HG02884 (cell line): ENCODE results near the gene VAV2.

ENCODE experiments used
- ATAC-seq: cut with Tn5 transposase; IDR thresholded peaks from one replicate; pipeline ENCODE4 v1.9.1; 2021; ENCODE audit warnings: mild to moderate bottlenecking, moderate library complexity; ENCODE audit not compliant: unreplicated experiment

The VAV2 gene

DNA sequence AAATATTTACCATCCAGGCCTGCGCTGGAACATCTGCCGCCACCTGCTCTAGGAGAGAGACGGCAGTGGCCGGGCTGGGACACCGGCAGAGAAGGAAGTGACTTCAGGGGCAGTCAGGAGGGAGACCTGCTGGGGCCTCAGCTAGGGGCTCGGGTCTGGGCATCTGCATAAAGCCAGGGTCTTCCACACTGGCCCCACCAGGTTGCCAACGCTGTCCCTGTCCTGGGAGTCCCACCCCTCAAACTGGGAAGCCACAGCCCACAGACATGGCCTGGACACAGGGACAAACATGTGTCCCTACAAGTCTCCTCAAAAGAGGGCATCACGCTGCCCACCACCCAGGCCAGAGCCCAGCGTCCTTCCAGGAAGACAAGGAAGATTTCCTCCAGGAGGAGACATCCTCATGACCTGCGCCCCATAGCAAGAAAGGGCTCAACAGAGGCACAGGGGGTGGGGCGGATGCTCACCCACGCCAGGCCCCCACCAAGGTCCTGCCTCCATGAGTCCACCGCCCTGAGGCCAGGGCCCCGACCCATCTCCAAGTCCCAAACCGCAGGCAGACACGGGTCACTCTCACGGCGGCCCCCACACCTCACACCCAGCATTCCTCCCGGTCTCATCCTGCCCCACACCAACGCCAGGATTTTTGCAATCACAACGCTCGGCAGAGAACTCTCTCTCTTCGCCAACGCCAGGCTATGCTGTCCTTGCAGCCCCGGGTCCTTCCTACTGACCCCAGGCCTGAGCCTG, 9.0 kb downstream of the VAV2 start:
- ATAC-seq: no peak

DNA sequence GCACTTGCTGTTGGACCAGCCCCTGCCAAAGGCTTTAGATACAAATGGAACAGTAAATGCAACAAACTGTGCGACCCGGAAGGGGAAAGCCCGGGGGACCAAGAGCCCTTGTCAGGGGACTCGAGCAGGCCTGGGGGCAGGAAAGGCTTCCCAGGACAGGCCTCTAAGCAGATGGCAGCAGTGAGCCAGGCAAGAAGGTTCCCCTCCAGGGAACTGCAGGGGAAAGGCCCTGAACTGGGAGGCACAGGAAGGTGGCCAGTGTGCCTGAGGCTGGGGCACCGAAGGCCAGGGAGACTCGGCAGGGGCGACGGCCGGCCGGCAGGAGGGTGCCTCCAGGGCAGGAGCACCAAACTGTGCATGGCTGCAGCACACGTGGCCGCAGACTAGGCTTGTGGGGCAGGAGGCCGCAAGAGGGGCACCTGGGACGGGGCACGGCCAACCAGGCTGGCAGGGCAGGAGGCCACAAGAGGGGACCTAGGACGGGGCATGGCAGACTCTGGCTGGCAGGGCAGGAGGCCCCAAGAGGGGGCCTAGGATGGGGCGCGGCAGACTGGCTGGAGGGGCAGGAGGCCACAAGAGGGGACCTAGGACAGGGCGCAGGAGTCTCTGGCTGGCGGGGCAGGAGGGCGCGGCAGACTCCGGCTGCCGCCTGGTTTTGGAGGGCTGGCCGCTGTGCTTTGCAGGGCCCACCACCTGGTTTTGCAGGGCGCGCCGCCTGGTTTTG, 10.0 kb downstream of the VAV2 start:
- ATAC-seq: no peak

DNA sequence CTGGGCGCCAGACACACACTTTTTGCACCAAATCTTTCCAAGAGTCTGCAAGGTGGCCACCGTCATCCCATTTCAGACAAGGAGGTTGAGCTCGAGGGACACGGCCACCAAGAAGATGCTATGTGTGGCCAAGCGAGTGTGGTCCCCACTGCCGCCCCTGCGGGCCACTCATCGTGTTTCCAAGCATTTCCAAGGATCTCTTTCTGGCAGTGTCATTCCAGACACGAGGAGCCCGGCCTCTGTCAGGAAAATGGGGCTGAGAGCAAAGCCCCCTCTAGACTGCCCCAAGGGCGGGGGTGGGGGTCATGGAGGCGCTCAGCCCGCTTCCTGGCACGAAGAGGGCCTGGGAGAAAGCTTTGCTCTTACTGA, 10.6 kb downstream of the VAV2 start:
- no peak for ATAC-seq

DNA sequence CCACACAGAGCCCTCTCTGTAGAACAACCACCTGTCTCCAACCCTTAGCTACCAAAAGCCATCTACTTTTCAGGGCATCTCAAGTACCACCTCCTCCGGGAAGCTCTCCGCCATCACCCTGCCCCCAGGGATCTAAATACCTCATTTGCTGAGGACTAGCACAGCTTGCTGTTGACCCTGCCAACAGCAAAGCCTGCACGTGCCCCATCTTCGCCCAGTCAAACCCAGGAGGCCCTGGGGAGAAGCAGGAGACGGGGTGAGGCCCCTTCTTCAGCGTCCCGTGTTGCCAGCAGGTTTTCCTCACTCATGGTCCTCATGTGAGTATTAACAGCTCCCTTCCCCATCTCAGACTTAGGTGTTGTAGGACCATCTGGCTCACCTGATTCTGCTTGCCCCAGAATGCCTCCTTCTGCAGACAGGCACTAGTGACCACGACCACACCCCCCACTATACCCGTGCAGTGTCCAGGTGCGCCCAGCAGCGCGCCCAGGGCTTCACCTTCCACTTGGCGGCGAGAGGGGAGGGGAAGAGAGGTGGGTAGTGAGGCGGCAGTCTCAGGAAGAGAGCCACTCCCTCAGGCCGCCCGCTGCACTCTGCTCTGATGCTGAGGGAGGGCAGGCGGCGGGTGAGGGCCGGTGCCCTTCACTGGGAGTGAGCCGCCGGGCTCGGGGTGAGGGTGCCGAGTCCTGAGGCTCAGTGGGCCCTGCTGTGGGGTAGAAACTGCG, 11.1 kb downstream of the VAV2 start:
- ATAC-seq: no peak

DNA sequence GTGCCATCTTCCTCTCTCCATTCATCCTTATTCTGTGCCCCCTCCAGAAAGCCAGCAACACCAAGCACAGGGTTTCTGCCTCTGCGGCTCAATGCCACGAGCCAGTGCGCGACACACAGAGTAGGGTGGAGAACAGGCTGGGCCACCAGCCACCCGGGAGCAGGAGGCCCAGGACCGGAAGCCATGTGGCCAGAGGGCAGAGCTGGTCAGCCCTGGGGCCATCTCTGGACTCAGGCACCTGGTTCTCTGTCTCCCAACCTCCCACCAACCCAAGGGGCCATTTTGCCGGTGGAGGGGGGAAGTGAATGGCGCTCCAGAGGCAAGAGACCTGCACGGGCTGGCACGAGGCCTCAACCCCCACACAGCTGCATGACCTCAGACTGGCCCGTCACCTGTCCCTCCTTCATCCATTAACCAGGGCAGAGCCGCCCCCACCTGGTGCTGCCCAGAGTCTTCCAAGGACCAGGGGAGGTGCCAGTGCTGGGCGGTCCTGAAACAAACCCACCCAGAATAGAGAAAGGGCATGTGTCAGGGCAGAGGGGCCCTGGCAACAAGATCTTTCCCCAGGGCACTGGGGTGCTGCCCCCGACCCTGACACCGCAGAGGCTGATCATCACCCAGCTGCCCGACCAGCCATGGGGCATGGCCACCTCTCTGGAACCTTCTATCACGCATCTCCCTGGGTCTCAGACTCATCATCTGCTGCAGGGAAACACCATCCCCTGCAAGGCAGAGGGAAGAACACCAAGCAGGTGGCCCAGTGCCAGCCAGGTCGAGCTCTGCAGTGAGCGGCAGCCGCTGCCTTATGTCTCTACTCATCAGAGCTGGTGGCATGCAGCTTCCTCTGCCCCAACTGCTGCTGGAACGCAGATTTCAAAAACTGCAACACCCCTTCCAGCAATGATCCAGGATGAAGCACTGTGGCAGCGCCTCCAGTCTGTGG, 11.9 kb downstream of the VAV2 start:
- no peak for ATAC-seq

DNA sequence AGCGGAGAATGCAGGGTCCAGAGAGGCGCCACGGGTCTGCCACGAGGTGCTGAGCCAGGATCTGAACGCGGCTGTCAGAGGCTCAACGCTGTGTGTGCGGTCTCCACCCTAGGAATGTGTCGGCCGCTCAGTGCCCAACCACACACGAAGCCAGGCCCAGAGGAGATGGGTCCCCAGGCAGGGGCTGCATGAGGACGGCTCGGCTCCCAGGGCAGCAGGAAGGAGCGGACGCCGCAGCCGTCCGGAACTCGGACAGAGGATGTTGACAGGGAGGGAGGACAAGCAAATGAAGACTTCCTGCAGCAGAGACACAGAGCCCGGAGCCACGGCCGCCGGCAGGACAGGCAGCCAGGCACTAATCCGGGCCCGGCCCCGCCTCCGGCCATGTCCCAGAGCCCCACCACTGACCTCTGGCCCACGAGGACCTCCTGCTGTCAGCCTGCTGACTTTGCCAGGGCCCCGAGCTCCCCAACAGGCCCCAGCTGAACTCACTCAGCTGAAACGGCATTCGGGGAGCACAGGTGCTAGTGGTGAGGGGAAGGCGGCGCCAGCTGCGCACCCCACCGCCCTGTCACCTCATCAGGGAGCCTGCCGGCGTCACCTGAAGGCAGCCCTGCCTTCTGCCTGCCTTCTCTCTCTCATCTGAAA, 12.7 kb downstream of the VAV2 start:
- no peak for ATAC-seq

DNA sequence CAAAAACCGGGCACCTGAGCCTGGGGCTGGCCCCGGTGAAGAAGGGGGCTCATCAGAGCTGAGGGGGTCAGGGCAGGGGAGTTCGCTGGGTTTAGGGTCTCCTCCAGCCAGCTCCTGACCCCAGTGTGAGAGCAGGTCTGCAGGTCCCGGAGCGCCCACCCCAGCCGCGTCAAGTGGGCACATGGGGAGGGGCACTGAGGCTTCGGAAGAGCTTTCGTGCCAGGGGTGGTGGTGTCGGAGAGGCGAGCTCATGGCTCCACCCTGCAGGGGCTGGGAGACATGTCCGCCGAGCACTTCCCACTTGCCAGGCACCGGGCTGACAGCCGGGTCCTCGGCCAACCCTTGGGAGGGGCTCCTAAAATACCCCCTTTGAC, 13.2 kb downstream of the VAV2 start:
- no peak for ATAC-seq

DNA sequence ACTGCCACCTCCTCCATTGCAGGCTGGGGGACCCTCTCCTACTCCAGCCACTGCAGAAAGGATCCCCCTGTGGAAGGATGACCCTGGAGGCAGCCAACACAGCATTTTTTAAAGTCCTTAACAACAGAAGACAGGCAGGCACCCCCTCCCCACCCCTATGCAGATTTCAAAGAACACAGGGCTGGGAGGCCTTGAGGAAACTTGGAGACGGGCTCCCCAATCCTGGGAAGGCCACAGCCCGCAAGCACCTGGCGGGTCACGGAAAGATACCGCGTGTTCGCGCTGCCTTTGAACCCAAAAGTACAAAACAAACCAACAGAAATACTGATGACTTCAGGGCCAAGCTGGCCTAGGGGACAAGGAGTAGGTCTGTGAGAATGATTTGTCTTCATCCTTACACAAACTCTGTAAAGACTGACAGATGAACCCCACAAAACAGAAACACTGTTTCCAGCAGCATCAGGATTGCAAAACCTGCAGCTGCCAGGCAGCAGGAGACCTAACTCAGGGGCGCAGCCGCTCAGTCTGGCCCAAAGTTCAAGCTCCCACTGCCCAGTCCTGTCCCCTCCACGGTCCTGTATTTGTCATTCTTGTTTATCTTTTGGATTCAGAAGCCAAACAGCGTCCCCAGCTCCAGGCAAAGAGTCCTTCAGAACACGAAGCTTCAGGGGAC, 13.8 kb downstream of the VAV2 start:
- no peak for ATAC-seq

DNA sequence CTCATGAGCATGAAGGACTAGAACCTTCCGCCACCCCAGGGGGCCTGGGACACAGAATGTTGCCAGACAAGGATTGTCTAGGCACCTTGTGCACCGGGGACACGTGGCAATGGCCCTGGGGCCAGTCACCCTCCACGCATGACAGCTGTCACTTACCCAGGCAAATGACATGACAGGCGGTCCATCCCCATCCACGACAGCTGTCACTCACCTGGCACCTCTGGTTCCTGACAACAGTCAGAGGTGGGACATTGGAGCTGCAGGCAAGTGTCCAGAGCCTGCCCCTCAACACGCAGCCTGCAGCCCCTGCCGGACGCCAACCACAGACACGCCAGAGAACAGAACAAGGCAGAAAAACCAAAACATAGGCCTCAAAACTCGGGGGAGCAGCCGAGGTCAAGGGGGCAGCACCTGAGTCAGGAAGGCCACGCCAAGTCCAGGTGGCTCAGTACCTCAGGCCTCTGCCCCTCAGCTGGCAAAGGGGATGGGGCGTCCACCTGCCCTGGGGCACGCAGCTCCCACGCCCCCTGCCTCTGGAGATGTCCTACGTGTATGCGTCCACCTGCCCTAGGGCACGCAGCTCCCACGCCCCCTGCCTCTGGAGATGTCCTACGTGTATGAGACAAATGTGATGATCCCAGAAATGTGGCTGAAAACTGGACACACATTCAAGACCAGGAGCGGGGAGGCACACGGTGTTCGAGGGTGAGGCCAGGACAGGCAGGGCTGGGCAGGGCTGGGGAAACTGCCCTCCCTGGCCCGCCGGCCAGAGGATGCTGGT, 14.5 kb downstream of the VAV2 start:
- ATAC-seq: no peak

DNA sequence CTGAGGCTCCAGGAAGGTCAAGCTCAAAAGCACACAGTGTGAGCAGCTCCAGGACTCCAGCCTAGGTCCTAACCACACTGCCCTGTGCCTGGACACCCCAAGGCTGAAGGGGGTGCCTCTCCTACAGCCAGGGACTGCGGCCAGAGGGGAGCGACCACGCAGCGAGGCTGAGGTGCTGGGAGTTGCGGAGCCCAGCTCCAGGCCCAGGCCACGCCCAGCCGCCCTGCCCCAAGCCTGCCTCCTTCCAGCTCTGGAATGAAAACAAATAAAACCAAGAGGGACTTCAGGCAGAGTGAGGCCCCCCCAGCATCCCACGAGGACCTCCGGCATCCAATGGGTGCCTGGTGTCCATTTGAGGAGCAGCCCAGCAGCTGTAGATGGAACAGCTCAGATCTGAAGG, 15.2 kb downstream of the VAV2 start:
- no peak for ATAC-seq

DNA sequence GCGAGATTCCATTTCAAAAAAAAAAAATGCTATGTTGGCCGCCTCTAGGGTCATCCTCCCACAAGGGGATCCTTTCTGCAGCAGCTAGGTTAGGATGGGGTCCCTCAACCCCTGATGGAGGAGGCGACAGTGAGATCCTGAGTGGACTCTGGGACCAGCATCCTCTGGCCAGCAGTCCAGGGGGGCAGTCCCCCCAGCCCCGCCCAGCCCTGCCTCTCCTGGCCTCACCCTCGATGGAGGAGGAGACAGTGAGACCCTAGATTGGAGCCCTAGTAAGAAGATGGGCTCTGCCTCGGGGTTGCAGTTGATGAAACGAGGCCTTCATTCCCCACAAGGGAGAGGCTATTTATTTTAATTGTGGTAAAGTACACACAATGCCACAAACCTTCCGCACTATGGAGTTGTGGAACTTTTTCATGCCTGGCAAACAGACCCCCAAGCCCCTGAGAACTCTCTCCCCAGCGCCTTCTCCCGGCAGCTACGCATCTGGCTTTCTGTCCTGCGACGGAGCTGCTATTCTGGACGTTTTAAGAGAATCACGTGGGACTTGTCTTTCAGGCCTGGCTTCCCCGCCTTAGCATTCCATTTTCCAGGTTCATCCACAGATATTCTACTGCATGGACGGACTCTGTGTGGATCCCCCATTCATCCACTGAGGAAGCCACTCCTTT, 15.8 kb downstream of the VAV2 start:
- ATAC-seq: no peak

DNA sequence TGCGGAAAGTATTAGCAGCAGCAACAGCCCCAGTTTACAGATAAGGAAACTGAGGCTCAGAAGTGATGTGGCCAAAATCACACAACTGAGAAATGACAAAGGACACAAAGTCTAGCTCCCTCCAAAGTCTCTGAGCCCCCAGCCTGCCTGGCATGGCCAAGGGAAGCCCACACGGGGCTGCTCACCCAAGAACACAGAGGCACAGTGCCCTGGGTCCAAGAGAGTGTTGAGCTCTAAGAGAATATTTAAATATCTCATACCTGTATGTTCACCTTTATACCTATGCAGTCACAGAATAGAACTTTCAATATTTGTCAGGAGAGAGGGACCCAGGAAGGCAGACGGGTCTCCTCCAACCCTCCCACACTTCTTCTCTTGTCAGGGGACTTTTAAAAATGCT, 16.6 kb downstream of the VAV2 start:
- no peak for ATAC-seq

DNA sequence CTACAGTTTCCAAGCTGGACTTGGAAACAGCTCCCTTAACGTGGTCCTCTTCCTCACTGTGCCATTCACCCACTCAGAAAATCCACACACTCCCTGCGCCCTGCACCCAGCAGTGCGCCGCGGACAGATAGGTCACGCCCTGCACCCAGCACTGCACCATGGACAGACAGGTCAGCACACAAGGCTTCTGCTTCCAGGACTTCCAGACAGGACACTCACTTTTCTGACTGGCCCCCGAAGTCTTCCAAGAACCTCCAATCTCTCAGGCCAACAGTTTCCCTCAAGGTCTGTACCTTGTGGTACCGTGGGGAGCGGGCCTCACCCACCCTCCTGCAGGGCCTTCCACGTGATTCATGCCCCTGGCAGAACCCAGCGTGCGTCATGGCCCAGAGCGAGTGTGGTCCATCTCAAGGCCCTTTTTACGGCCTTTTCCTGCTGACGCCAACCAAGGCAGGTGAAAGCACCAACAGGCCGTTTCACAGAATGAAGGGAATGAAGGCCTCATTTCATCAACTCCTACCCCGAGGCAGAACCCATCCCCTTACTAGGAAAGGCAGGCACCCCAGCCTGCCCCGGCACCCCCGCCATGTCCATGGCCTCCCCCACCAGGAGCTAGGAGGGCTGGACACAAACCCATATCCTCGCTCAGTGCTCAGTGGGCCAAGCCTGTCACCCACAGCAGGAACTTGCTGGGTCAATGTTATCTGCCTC, 17.3 kb downstream of the VAV2 start:
- no peak for ATAC-seq

DNA sequence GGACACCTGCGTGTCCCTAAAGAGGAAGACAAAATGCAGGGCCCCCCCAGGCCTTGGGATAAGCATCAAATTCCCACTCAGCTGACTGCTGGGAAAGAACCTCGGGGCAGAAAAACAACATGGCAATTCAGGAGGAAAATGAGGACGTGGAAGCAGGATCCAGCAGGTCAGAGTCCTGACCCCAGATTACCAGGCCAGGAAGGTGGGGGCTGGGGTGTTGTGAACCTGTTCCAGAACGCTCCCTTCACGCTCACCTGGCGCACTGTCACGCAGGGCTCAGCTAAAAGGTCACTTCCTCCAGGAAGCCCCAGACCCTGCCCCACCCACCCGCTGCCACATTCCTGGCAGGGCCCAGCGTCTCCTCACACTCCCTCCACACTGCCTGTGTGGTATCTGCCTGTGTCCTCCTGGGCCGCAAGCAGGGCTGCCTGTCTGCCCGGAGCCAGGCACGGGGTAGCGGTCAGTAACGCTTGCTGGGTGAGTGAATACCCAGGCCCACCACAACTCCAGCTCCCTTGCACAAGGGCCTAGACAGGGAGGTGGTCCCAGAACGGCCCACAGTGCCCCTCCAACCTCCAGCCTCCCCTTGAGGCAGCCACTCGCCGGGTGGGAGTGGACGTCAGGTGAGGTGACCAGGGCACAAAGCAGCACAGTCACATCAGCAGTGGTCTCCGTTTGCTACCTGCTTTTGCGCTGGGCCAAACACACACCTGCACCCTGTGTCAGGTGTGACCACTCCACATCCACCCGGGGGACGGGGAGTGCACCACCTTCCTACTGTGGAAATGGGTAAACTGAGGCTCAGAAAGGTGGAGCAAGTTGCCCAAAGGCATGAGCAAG, 18.1 kb downstream of the VAV2 start:
- no peak for ATAC-seq

DNA sequence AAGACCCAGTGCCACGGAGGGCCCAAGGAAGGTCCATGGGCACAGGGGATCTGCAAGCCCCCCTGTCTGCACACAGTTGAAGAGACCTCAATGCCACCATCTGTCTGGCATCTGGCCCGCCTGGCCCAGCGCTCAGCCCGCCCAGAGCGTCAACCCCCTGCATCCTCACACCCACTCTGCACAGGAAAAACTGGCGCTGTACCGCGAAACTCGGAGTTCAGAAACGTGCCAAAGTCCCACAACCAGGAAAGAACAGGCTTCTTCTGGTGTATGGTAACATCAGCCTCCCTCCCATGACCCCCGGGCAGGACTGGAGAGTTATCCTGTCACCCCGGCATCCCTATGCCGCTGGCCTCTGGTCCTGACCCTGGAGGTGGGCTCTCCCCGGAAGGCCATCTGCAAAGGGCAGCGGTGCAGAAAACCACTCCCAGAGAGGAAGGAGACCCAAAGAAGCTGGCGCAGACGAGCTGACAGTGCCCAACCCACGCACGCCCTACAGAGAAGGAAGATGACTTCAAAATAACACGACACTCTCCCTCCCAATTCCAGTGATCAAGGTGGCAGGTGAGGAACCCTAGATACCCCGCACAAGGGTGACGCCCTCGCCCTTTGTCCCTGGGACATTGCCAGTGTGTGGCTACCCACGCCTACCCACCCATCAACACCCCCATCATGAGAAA, 18.9 kb downstream of the VAV2 start:
- ATAC-seq: no peak
